HG03196 (cell line): Measurements from ENCODE around the gene ARRDC4.
"Not testable (repeated sequence)": the region's sequence is repeated elsewhere in the genome, so short reads cannot be mapped to it uniquely, and the experiment has no call there.

Experiments used
- ATAC-seq: cut with Tn5 transposase; IDR thresholded peaks from one replicate; pipeline ENCODE4 v1.9.1; 2021; ENCODE audit not compliant: unreplicated experiment

Gene ARRDC4

DNA sequence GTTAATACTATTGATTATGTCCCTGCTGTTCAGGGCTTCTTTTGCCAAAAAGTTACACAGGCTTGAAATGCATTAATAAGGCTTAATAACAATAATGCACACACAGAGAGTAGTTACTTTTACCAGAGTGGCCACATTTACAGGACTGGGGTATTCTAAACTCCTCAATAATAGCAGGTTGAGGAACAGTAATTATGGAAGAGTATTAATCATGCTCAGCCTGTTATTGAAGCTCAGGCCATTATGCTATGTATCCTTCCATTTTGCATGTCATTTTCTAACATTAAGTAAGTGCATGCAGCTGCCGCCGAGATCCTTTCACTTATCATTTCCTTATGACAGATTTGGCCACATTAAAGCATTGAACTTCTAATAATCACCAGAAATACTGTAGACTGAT, 5.7 kb downstream of the ARRDC4 start:
- ATAC-seq: no peak

DNA sequence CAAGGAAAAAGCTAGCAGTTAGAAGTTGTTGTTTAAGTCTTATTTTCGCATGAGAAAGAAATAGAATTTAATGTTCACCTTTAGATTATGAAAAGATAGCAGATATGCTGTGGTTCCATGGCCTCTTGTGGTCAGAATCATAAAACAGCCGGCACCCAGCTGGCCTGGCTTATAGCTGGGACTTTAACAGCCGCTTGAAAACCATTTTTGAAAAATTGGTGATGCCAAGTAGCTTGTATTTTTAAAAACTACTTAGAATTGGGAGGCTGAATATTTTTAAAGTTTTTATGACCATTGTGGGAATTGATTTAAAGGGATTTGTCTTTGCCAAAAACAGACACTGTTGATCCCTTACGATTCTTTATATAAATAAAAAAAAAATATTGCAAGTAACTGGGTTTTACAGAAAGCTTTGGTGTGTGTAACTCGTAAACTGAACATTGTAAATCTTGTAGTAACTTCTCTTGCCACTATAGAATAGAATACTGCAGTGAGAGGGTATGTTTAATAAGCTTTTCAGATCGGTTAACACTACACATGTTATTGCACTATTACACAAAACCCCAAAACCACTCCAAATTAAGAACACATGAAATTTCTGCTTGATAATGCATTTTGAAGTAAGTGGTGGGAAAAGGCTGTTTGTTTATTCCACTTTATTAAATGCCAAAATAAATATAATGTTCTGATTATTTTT, 6.6 kb downstream of the ARRDC4 start:
- no peak for ATAC-seq

DNA sequence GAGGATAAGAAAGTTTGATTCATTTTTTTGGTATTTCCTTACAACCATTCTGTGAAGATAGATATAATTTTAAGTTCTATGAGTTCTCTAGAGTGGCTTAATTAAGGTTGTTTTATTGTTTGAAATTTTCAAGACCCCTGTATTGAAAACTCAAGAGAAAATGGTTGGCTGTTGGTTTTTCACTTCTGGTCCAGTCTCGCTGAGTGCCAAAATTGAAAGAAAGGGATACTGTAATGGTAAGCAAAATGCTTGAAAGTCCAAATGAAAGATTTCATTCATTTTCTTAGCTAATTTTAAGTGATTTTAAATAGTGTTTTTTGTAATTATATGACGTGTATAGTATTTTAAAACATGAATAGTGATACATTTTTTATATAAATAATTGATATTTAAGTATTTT, 7.4 kb downstream of the ARRDC4 start:
- no peak for ATAC-seq

DNA sequence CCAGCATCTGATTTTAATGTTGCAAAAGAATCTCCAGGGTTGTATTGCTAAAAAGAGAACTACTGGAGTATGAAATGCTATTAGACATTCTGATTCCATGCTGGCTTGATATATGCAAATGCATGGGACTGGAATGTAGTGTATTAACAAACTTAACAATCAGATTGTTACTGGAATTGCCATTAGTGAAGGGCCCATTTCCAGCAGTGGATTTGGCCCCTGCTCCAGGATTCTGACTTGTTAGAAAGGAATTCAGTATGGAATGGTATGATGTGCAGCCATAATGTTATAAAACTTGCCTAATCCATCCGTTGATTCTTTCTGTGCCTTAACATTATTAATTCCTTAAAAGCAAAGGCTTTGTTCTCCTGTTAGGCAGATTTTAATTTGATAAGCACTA, 7.9 kb downstream of the ARRDC4 start:
- no peak for ATAC-seq

DNA sequence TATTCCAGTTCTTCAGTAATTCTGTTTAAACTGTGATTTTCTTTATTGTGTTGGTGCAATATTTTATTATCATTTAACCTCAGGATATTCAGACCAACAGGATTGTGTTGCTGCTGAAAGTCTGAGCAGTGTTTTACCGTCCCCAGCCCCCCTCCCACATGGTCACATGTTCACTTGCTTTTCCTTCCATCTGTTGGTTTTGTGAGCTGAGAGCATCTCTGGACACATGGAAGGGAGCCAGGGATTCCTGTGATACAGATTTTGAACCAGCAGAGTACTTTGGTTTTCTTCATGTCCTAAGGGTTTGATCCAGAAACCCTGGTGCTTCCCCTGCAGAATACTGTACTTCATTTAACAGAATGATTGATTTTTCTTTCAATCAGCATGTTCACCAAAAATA, 11.9 kb downstream of the ARRDC4 start:
- no peak for ATAC-seq

DNA sequence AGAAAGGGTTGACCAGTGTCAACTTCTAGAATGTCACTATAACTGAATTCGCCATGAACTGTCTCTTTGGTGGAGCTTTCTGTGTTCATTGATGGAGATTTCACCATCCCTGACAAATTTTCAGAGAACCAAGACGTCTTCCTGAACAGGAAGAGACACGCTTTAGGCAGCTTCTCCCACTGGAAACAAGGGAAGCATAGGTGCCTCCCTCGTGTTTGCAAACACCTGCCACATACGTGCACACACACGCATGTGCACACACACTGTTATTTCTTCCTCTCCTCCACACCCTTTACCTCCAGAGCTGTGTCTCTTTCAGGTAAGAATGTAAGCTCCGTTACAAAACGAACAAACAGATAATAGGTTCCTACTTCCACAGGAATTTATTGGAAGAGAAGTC, 15.6 kb downstream of the ARRDC4 start:
- no peak for ATAC-seq

DNA sequence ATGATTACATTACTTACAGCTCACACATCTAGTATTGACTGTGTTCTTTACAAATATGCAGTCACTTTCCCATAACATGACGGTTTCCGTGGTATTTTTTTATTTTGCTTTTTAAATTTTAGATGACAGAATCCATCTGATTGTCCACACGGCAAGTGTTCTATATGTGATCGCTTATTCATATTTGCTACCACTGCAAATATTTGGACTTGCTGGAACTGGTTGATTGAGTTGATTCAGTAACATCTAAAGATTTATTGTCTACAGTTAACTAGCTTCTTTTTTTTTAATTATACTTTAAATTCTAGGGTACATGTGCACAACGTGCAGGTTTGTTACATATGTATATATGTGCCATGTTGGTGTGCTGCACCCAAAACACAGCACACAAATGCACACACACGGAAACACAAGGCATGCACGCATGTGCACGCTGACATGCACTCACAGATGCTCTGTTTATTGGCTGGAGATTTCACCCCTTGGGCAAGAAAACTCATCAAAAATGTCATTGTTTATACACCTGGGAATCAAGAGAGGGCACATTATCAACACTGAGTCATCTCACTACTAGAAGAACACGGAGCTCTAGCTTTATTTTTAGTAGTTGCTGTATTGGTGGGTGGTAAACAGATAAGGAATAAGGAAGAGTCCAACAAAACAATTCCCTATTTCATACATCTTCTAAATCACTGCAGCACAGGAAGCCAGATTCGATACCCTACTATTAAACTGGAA, 16.4 kb downstream of the ARRDC4 start:
- ATAC-seq: no peak

DNA sequence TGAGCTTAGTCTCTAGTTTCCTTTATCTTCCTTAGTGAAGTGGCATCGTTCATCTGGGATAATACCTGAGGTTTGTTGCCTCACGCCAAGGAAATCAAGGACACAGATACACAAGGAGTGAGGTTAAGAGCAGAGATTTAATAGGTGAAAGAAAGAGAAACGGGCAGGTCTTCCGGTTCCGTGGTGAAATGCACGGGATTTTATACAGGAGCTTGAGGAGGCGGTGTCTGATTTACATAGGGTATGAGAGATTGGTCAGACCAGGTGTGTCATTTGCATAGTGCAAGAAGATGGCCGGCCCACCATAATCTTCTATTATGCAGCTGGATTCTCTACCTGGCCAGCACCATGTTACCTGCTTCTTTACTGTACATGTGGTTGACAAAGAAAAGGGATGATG, 17.2 kb downstream of the ARRDC4 start:
- ATAC-seq: no peak

DNA sequence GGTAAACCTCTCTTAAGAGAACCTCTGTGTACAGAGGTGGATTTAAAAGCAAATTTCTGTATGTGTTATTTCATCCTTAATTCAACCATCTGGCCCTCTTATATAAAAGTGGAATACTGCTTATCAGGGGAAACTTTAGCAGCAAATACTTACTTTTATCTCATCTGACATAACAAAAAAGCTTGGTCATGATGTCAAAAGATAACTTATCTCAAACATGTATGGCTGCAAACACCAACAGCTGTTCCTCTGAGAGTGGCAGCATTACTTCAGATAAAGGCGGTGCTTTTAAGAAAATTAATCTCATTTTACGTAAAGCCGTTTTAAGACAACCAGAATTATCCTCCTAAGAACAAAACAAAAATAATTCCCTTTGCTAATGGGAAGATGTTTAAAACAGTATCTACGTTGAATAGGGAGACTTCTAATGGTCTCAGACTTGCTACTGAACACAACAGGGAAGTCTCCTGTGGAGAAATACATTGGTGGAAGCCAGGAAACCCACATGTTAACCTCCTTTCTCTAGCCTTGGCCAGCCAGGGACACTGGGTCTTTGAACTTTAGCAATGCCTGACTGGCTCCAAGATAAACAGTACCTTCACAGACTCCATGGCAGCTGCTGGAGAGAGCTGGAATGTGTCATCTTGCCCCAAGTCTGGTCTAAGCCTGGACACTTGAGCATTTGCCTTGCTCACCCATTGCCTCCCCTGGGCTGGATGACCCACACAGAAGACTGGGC, 18.1 kb downstream of the ARRDC4 start:
- no peak for ATAC-seq

DNA sequence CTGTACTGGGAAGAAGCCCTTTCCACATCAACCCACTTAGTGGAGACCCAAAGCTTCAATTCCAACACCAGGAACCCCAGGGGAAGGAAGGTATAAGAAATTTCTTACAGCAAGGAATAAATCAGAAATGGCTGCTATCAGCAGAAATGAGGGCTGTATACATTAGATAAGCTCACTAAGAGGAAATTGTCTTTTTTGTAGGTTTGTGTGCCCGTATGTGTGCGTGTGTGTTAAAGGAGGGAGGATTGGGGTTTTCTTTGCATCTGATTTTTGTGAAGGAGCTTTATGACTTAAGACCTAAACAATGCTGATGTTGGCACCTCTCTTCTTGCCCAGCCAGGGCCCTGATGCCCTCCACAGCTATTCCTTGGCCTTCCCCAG, 18.6 kb downstream of the ARRDC4 start:
- ATAC-seq: no peak

DNA sequence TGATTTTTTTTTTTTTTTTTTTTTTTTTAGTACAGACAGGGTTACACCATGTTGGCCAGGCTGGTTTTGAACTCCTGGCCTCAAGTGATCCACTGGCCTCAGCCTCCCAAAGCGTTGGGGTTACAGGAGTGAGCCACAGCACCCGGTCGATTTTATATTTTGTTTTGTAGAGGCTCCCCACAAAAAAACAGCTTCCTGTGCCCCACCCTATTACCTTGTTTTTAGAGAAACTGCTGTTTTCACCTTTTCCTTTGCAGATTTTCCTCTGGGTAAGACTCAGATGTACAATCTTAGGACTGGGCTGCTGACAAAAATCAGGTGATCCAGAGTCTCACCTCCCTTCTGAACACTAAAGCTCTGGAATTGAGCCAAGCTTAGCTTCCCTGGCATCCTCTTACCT, 20.6 kb downstream of the ARRDC4 start:
- no peak for ATAC-seq

DNA sequence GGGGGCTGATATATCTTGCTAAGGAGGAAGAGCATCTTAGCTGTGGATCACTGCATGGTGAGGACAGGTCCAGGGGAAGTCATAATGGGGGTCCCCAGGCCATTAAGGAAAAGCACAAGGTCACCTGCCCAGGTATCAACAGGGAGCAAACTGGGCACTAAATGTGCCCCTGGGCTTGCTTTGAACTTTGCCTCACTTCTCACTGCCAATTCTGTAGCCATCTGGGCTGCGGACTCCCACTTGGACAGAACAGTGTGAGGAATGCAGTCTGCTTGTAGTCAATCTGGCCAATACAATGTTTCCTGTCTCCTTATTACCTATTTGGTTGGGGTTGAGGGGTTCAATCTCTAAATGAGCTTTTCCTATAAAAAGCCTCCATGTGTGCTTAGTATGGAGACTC, 21.3 kb downstream of the ARRDC4 start:
- no peak for ATAC-seq

DNA sequence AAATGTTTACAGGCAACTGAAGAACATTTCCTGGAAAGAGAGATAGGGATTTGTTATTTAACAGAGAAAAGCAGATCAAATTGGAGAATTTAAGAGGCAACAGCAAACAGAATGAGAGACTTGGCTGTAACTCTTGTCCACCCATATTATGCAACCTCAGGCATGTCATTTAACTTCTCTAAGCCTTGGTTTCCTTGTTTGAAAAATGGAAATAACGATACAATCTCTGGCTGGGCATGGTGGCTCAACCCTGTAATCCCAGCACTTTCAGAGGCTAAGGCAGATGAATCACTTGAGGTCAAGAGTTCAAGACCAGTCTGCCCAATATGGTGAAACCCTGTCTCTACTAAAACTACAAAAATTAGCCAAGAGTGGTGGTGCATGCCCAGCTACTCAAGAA, 23.7 kb downstream of the ARRDC4 start:
- no peak for ATAC-seq

DNA sequence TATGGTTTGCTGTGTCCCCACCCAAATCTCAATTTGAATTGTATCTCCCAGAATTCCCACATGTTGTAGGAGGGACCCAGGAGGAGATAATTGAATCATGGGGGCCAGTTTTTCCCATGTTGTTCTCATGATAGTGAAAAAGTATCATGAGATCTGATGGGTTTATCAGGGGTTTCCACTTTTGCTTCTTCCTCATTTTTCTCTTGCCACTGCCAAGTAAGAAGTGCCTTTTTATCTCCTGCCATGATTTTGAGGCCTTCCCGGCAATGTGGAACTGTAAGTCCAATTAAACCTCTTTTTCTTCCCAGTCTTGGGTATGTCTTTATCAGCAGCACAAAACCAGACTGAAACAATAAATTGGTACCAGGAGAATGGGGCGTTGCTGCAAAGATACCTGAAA, 25.5 kb downstream of the ARRDC4 start:
- not testable (repeated sequence) for ATAC-seq

DNA sequence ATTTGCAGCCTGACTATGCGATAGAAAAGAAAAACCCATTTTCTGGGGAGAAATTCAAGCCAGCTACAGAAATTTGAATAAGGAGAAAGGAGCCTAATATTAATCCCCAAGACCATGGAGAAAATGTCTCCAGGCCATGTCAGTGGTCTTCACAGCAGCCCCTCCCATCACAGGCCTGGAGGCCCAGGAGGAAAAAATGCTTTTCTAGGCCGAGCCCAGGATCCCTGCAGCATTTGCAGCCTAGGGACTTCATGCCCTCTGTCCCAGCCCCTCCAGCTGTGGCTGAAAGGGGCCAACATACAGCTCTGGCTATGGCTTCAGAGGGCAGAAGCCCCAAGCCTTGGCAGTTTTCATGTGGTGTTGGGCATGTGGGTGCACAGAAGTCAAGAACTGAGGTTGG, 26.3 kb downstream of the ARRDC4 start:
- no peak for ATAC-seq

DNA sequence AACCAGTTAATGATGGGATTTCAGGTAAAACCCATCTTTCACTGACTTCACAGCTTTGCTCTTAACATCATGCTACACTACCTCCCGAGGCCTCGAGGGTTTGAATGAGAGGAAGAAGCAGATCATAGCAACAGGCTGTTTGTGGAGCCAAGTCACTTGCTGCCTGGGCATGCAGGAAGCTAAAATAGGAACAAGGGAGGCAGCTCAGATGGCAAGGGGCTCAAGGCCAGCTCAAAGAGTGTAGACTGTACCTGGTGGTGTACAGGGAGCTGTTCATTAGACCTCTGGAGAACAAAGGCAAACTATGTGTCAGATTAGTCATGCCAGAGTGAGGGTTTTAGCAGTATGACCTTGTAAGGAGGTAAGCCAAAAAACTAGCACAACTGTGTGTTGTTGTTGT, 28.8 kb downstream of the ARRDC4 start:
- ATAC-seq: no peak

DNA sequence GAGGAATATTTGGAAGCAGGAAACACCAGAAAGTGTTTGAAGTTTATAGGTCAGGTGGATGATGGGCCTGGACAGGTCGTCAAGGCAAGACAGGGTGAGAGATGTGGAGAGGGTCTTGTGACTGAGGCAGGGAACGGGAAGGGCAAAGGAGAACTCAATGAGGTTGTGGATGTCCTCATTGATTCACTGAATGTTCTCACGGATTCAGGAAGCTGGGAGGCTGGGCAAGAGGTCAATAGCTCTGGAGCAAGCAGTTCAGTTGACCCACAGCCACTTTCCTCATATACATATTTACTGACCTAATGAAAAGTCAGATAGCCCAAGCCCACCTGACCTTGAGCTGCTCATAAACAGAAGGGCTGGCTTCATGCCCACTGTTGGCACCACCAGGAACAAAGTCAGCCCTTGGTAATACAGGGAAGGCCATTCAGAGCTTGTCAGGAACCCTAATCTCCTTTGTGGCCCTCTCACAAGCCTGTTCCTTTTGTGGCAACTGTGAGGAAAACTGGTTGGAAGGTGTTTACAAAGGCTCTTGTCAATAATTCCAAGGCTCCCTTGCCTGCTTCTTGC, 31.6 kb downstream of the ARRDC4 start:
- no peak for ATAC-seq

DNA sequence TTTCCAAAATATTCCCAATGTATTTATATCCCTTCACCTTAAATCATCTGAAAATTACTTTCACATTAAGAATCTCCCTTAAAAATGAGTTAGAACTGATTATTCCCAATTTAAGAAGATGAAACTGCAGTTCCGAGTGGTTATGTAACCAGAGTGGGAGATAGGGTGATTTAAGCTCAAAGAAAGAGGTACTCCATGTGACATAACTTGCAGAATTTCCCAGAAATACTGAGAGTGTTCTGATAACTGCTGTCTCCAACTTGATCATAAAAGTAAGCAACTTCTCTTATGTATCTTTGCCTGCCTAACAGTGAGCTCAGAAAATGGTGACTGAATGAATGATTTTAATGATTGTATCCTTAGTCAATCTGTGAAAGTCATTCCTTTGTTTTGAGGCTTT, 32.3 kb downstream of the ARRDC4 start:
- no peak for ATAC-seq

DNA sequence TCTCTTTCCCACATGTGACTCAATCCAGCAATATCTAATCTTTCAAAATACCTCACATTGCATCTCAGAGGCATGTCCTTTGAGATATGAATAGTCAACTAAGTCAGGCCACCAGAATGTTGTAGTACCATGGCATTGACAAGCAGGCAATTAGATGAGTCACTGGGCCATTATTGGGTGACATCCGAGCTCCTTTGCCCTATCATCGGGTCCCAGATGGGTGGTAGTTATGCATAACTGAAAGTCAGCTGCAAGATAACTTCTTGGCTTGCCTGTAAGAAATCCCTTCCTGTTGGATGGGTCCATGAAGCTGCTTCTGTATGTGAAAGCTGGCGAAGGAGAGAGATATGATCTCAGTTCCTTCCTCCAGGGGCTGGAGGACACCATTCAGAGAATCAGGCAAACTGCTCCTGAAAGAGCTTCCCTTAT, 32.8 kb downstream of the ARRDC4 start:
- ATAC-seq: no peak

DNA sequence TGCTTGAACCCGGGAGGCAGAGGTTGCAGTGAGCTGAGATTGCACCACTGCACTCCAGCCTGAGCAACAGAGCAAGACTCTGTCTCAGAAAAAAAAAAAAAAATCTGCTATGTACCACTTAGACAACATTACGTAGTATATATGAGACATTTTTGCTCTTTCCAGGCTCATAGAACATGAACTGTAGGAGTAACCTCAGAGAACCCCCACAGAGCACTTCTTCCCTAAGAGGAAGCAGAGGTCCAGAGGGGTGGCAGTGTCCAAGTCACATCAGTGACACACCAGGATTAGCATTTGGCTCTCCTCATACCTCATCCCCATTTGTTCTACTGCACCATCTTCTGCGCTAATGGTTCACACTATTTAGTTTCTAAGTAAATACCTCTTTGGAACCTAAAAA, 33.7 kb downstream of the ARRDC4 start:
- ATAC-seq: no peak

DNA sequence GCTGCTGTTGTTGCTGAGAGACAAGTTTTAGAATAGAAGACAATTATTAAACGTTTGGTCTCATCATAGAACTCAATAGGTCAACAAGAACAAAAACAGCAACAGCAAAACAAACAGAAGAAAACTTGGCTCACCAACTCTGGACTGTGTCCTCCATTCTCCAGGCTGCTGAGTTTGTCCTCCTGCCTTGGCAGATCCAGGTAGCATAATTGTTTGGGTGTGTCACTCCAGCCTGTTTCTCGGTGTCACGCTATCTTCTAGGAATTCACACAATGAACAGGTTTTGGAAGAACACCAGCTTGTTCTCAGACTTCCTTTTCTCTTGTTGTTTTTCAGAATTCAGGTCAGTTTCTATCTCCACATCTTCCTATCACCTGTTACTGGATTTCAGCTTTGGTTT, 34.7 kb downstream of the ARRDC4 start:
- ATAC-seq: no peak
